Spinal cord (tissue), 10 donors: ENCODE results near the gene CPHXL. TPM values are rescaled to one million over a fixed set of nuclear protein-coding genes. Genes with fewer than 3 reads are reported as not detected.

Experiments
- DNase-seq, 6 donors: peaks; one replicate each; pipeline versions ENCODE4 v3.0.0 to v3.0.0-alpha.2; 2013 to 2015; ENCODE audit warnings: low spot score in 6 of 6, low read depth in 4 of 6
- H3K27ac ChIP-seq: one replicate; pipeline ENCODE4 v1.5.1; 2013; ENCODE audit warnings: low read depth, low read length, control low read depth
- H3K27me3 ChIP-seq: one replicate; pipeline ENCODE4 v1.6.1; 2013; ENCODE audit warnings: low read length; ENCODE audit not compliant: control insufficient read depth, insufficient read depth
- H3K36me3 ChIP-seq: one replicate; pipeline ENCODE4 v1.6.1; 2013; ENCODE audit warnings: low read length; ENCODE audit not compliant: control insufficient read depth, insufficient read depth
- H3K4me1 ChIP-seq: one replicate; pipeline ENCODE4 v1.6.1; 2013; ENCODE audit warnings: low read length; ENCODE audit not compliant: control insufficient read depth, insufficient read depth
- H3K4me3 ChIP-seq: one replicate; pipeline ENCODE4 v1.5.1; 2013; ENCODE audit warnings: low read depth, low read length, control low read depth
- H3K9me3 ChIP-seq: one replicate; pipeline ENCODE4 v1.6.1; 2013; ENCODE audit warnings: low read length; ENCODE audit not compliant: control insufficient read depth, insufficient read depth
- WGBS: methylation state at CpG from one replicate; pipeline ENCODE4 v1.1.5; 2013; ENCODE audit warnings: missing lambda C conversion rate; ENCODE audit not compliant: insufficient coverage; 5-methylcytosine and 5-hydroxymethylcytosine counted together
- polyA plus RNA-seq, 2 donors: library from polyadenylated mRNA; unstranded; fragments of 120-200 nt; gene quantifications; one replicate each; pipeline ENCODE4 v1.2.1, GENCODE V29; 2013; ENCODE audit not compliant: insufficient read length in 2 of 2
- total RNA-seq, 2 donors: library from RNA; depleted of rRNA in 1 of 2; stranded (reverse); fragments of 120-200 nt in 1 of 2; fragments of >200 nt in 1 of 2; gene quantifications; one replicate each; pipeline versions ENCODE4 v1.2.3 to v1.2.4, GENCODE V29; 2013 to 2014
- donor health status: healthy.

Gene CPHXL
- total and polyA plus RNA-seq, 4 donors, result not detected

DNA sequence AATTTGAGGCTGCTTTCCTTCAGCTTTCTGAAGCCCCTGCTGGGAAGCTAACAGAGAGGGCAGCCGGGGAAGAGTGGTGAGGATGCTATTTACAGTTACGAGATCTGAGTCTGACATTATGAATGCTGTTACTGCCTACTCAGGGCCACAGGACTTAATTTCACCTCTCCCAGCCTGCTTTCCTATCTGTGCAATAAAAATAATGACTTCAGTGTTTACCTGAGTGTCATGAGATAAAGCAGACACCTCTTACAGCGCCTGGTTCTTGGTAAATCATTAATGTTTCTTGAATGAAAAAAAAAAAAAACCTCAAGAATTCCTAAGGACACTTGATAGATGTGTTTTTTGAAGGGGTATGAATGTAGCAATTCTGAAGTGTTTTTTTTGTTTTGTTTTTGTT is 24.2 kb upstream of the CPHXL start:
- Histone ChIP-seq H3K27ac (no peak overlapping the region), H3K4me1 (no peaks in the 10 kb centered on the region), H3K27me3 (no peaks in the 10 kb centered on the region), H3K4me3 (no peak overlapping the region), H3K36me3 (no peaks in the 10 kb centered on the region), H3K9me3 (no peaks in the 10 kb centered on the region)
- no CpG with 5 or more reads among the region's 3 CpGs for WGBS
- no peak for DNase-seq

GRCh38 chr16:75746359-75746758 is 20.1 kb upstream of the CPHXL start:
- Histone ChIP-seq H3K4me3 (no peak overlapping the region), H3K27ac (no peak overlapping the region), H3K9me3 (peaks cover 6% of the 10 kb centered on the region), H3K27me3 (no peaks in the 10 kb centered on the region), H3K4me1 (no peaks in the 10 kb centered on the region), H3K36me3 (no peaks in the 10 kb centered on the region)
- no peak for DNase-seq
- no CpG with 5 or more reads among the region's 3 CpGs for WGBS

GRCh38 chr16:75745823-75746222 is 19.5 kb upstream of the CPHXL start:
- H3K36me3 ChIP-seq, result no peaks in the 10 kb centered on the region
- no peaks in the 10 kb centered on the region for H3K4me1 ChIP-seq
- no peaks in the 10 kb centered on the region for H3K27me3 ChIP-seq
- no peak overlapping the region for H3K27ac ChIP-seq
- no CpG with 5 or more reads among the region's 1 CpG for WGBS
- H3K9me3 ChIP-seq, result peaks cover 6% of the 10 kb centered on the region
- no peak for DNase-seq
- H3K4me3 ChIP-seq, result no peak overlapping the region

- WGBS, result no CpG with 5 or more reads among the region's 1 CpG
- H3K9me3 ChIP-seq, result peaks cover 6% of the 10 kb centered on the region
- no peaks in the 10 kb centered on the region for H3K4me1 ChIP-seq
- DNase-seq, result no peak
- H3K4me3 ChIP-seq, result no peak overlapping the region
- no peaks in the 10 kb centered on the region for H3K36me3 ChIP-seq
- no peaks in the 10 kb centered on the region for H3K27me3 ChIP-seq
- no peak overlapping the region for H3K27ac ChIP-seq
These were observed 19.0 kb upstream of the CPHXL start for GRCh38 chr16:75745242-75745641.

DNA sequence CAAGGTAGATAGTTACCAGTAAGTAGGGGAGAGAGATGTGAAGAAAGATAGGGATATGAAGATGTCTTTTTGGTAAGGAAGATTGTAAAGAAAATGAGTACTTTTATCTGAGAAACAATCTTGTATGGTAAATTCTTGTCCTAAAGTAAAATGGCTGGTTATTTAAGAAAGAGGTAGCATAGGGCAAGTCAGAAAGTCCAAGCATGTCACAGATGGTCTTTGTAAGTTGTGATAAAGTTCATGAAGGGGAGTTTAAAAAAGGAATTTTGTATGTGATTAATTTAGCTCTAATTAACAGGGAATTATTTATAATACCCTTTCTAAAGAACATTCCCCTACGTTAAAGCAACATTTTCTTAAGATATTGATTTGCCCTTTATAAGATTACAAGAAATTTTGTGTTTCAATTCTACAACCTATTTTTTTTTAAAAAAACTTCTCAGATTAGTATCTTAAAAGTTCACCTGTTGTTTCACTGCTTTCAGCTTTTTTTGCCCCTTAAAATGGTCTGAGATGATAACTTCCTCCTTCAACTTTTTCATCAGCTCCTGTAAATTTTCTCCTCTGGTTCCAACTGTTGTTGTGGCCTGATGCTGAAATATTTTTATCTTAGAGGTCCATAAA is 16.2 kb upstream of the CPHXL start:
- no peaks in the 10 kb centered on the region for H3K4me1 ChIP-seq
- WGBS, result no CpG with 5 or more reads among the region's 1 CpG

DNA sequence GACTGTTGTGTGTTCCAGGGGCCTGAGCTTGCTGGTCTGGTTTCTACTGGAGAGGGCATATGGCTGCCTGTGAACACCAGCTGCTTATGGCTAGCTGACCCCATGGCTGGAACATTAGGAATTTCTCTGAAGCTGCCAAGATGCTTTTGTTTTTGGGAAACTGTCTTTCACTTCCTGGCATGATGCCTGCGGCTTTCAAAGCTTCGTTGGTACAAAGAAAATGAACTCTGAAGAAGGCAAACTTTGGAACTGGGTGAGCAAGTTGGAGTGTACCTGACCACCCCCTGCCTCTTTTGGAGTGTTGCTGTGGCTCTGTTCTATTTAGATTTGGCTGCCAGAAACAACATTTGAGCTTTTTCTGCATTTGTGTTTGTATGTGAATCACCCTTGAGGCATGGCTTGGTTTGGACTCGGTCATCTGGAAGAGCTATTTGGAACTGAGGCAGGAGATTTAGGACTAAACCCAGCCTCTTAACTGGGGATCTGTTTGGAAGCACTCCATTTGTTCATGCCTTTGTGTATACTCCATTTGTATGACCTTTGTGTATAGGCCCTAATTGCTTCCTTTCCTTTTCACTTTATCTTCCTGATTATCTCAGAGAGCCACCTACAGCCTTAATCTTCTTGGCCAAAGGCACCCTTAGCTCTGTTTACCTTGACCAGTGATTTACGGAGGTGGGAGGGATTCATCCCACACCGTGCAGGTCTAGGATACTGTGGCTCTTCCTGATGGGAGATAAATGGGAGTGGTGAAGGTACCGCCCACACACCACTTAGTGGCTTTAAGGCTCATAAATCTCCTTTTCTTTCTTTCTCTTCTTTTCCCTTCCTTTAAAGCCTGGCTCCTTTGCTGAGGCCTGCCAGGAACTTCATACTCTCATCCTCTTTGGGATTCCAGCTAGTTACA is 7.3 kb upstream of the CPHXL start:
- peak overlapping the region; percentile 81 for H3K27ac ChIP-seq
- peaks cover 6% of the 10 kb centered on the region for H3K4me1 ChIP-seq
- no peaks in the 10 kb centered on the region for H3K9me3 ChIP-seq
- H3K27me3 ChIP-seq, result no peaks in the 10 kb centered on the region
- H3K36me3 ChIP-seq, result no peaks in the 10 kb centered on the region
- no peak overlapping the region for H3K4me3 ChIP-seq
- 17% methylated on average over 2 of the region's 6 CpGs for WGBS
- peak; percentile 48 to 91 (median 66) for DNase-seq

More for the DNA sequence above, 16.2 kb upstream of the CPHXL start:
- no peaks in the 10 kb centered on the region for H3K27me3 ChIP-seq
- no peak for DNase-seq
- no peak overlapping the region for H3K4me3 ChIP-seq
- no peak overlapping the region for H3K27ac ChIP-seq
- no peaks in the 10 kb centered on the region for H3K36me3 ChIP-seq
- peaks cover 6% of the 10 kb centered on the region for H3K9me3 ChIP-seq

DNA sequence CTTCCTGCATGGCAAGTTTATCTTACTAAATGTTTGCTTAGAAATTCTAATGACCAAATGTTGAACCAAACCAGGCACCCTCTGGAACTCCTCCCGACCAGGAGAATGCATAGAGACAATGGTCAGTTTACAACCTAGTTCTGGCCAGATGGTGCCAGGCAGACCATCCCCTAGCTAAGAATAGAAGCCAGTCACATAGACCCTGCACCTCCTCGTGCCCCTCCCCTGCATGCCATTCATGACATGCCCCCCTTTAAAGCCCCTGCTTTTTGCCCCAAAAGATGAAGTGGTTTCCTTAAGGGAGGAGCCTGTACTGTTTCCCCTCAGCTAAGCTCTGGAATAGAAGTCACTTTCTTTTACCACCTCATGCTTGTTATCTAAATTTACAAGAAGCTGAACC is 6.6 kb upstream of the CPHXL start:
- DNase-seq, result no peak
- Histone ChIP-seq H3K9me3 (no peaks in the 10 kb centered on the region), H3K36me3 (no peaks in the 10 kb centered on the region), H3K27me3 (no peaks in the 10 kb centered on the region), H3K4me3 (no peak overlapping the region), H3K27ac (peak overlapping the region; percentile 81), H3K4me1 (peaks cover 6% of the 10 kb centered on the region)
- WGBS, result 22% methylated on average over 2 of the region's 2 CpGs

- no peak overlapping the region for H3K27ac ChIP-seq
- WGBS, result no CpG with 5 or more reads among the region's 3 CpGs
These were observed 931 bp upstream of the CPHXL start for GRCh38 chr16:75727221-75727620.

GRCh38 chr16:75718452-75718851 is 7.8 kb downstream of the CPHXL start:
- H3K4me1 ChIP-seq, result no peaks in the 10 kb centered on the region
- H3K27ac ChIP-seq, result no peak overlapping the region
- no peaks in the 10 kb centered on the region for H3K9me3 ChIP-seq
- no peaks in the 10 kb centered on the region for H3K27me3 ChIP-seq
- WGBS, result no CpG with 5 or more reads among the region's 4 CpGs
- no peak for DNase-seq
- no peak overlapping the region for H3K4me3 ChIP-seq
- no peaks in the 10 kb centered on the region for H3K36me3 ChIP-seq

More at GRCh38 chr16:75727221-75727620, 931 bp upstream of the CPHXL start:
- Histone ChIP-seq H3K4me1 (no peaks in the 10 kb centered on the region), H3K27me3 (no peaks in the 10 kb centered on the region), H3K36me3 (no peaks in the 10 kb centered on the region), H3K9me3 (no peaks in the 10 kb centered on the region), H3K4me3 (no peak overlapping the region)
- DNase-seq, result no peak

GRCh38 chr16:75714661-75715060 is 11.6 kb downstream of the CPHXL start:
- no peak overlapping the region for H3K4me3 ChIP-seq
- DNase-seq, result no peak
- H3K27ac ChIP-seq, result no peak overlapping the region
- H3K9me3 ChIP-seq, result peaks cover 9% of the 10 kb centered on the region
- no peaks in the 10 kb centered on the region for H3K4me1 ChIP-seq
- no peaks in the 10 kb centered on the region for H3K27me3 ChIP-seq
- H3K36me3 ChIP-seq, result no peaks in the 10 kb centered on the region
